ENCODE data around the gene GOLGA8N. TPM values are rescaled to one million over a fixed set of nuclear protein-coding genes. Genes with fewer than 3 reads are reported as not detected.
"Not testable (repeated sequence)": the region's sequence is repeated elsewhere in the genome, so short reads cannot be mapped to it uniquely, and the experiment has no call there.

GOLGA8N gene
- 5.2 TPM for total RNA-seq

DNA sequence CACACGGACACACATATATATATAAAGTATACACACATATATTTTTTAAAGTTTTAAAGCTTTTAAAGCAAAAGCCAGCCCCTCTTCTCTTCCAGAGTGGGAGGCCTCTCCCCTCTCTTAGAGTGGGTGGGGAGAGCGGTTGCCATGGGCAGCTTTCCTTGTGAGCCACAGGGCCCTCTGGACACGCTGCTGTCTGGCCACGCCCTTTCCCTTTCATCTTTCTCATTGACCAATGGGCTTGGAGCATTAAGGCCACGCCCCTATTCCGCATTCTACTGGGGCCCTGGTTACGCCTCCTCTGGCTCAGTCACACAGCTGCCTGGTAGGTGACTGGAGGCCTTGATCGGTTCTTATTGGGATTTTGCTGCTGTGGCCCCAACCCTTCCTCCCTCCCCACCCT is at the start of gene GOLGA8N:
TSS of gene GOLGA8N (plus strand) at position 306 of the 400 bp plus-strand sequence.
- not testable (repeated sequence) for H3K9me3 ChIP-seq (ENCODE audit: control insufficient read depth in 3 of 3, low read length in 3 of 3); H3K27me3 ChIP-seq (ENCODE audit: control insufficient read depth in 3 of 3, insufficient read depth in 3 of 3, low read length in 3 of 3); H3K36me3 ChIP-seq (ENCODE audit: control insufficient read depth in 3 of 3, insufficient read depth in 3 of 3, low read length in 3 of 3); H3K4me1 ChIP-seq (ENCODE audit: control insufficient read depth in 3 of 3, insufficient read depth in 3 of 3, low read length in 3 of 3); H3K27ac ChIP-seq (ENCODE audit: low read depth, low read length); H3K9ac ChIP-seq (ENCODE audit: low read depth in 1 of 3, low read length in 3 of 3); H3K4me3 ChIP-seq (ENCODE audit: low read length in 3 of 3)

DNA sequence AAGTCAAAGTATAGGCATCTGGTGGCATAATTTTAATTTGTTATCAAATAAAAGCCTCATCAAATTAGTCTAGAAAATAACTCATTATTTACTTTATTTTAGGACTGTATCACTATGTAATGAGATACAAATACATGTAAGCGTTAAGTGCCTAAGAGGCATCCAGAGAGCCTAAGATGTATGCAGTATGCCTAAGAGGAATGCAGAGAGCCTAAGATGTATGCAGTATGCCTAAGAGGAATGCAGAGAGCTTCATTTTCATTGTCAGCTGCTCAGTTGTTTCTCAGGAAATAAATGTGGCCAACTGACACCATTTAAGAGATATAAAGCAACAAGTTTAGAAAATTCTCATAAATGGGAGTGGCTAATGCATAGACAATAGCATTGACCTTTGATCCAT is 49.8 kb upstream of the GOLGA8N start:
- not testable (repeated sequence) for H3K27ac ChIP-seq (ENCODE audit: low read depth, low read length); H3K9ac ChIP-seq (ENCODE audit: low read depth in 1 of 3, low read length in 3 of 3); H3K27me3 ChIP-seq (ENCODE audit: control insufficient read depth in 3 of 3, insufficient read depth in 3 of 3, low read length in 3 of 3); H3K36me3 ChIP-seq (ENCODE audit: control insufficient read depth in 3 of 3, insufficient read depth in 3 of 3, low read length in 3 of 3); H3K4me3 ChIP-seq (ENCODE audit: low read length in 3 of 3); H3K4me1 ChIP-seq (ENCODE audit: control insufficient read depth in 3 of 3, insufficient read depth in 3 of 3, low read length in 3 of 3); H3K9me3 ChIP-seq (ENCODE audit: control insufficient read depth in 3 of 3, low read length in 3 of 3)

DNA sequence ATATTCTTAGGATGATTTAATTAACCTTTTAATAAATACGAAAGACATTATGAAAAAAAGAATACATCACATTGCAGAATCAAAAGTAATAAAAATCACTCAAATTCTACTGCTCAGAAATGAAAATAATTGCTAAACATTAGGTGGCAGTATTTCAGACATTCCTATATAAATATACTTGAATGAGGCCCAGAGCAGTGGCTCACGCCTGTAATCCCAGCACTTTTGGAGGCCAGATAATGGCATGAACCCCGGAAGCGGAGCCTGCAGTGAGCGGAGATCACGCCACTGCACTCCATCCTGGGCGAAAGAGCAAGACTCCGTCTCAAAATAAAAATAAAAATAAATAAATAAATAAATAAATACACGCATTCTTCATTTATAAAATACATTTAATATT is 48.1 kb upstream of the GOLGA8N start:
- not testable (repeated sequence) for H3K9me3 ChIP-seq (ENCODE audit: control insufficient read depth in 3 of 3, low read length in 3 of 3); H3K9ac ChIP-seq (ENCODE audit: low read depth in 1 of 3, low read length in 3 of 3); H3K4me3 ChIP-seq (ENCODE audit: low read length in 3 of 3); H3K27ac ChIP-seq (ENCODE audit: low read depth, low read length); H3K27me3 ChIP-seq (ENCODE audit: control insufficient read depth in 3 of 3, insufficient read depth in 3 of 3, low read length in 3 of 3); H3K4me1 ChIP-seq (ENCODE audit: control insufficient read depth in 3 of 3, insufficient read depth in 3 of 3, low read length in 3 of 3); H3K36me3 ChIP-seq (ENCODE audit: control insufficient read depth in 3 of 3, insufficient read depth in 3 of 3, low read length in 3 of 3)

DNA sequence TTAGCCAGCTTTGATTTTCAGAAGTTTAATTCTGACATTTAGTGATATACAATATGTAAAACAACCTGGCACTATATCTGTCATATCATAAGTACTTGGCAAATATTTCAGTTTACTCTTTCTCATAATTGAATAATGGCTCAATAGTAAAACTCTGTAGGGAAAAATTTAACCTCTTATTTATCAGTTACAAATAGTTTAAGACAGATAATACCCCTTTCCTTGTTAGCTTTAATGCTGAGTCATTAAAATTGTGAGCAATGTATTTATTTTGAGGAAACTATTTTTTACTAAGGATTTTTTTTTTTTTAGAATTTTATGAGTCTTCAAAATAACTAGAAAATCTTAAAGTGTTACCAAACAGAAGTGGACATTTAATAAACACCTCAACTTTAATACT is 38.7 kb upstream of the GOLGA8N start:
- H3K9me3 ChIP-seq (ENCODE audit: control insufficient read depth in 3 of 3, low read length in 3 of 3); H3K4me1 ChIP-seq (ENCODE audit: control insufficient read depth in 3 of 3, insufficient read depth in 3 of 3, low read length in 3 of 3): not testable (repeated sequence)

DNA sequence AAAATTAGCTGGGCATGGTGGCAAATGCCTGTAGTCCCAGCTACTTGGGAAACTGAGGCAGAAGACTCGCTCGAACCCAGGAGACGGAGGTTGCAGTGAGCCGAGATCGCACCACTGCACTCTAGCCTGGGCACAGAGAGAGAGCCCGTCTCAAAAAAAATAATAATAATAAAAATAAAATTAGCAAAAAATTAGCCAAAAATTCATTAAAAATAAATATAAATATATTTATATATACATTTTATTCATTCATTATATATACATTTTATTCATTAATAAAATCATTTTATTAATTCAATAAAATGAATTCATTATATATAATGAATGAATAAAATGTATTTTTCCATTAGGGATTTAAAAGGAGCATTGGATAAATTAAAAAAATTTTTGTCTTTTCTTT is 31.1 kb upstream of the GOLGA8N start:
- not testable (repeated sequence) for H3K9ac ChIP-seq (ENCODE audit: low read depth in 1 of 3, low read length in 3 of 3); H3K9me3 ChIP-seq (ENCODE audit: control insufficient read depth in 3 of 3, low read length in 3 of 3); H3K27me3 ChIP-seq (ENCODE audit: control insufficient read depth in 3 of 3, insufficient read depth in 3 of 3, low read length in 3 of 3); H3K4me3 ChIP-seq (ENCODE audit: low read length in 3 of 3); H3K27ac ChIP-seq (ENCODE audit: low read depth, low read length); H3K36me3 ChIP-seq (ENCODE audit: control insufficient read depth in 3 of 3, insufficient read depth in 3 of 3, low read length in 3 of 3); H3K4me1 ChIP-seq (ENCODE audit: control insufficient read depth in 3 of 3, insufficient read depth in 3 of 3, low read length in 3 of 3)

More for the DNA sequence above, 38.7 kb upstream of the GOLGA8N start:
- H3K27ac ChIP-seq (ENCODE audit: low read depth, low read length); H3K9ac ChIP-seq (ENCODE audit: low read depth in 1 of 3, low read length in 3 of 3); H3K4me3 ChIP-seq (ENCODE audit: low read length in 3 of 3); H3K27me3 ChIP-seq (ENCODE audit: control insufficient read depth in 3 of 3, insufficient read depth in 3 of 3, low read length in 3 of 3); H3K36me3 ChIP-seq (ENCODE audit: control insufficient read depth in 3 of 3, insufficient read depth in 3 of 3, low read length in 3 of 3): not testable (repeated sequence)

DNA sequence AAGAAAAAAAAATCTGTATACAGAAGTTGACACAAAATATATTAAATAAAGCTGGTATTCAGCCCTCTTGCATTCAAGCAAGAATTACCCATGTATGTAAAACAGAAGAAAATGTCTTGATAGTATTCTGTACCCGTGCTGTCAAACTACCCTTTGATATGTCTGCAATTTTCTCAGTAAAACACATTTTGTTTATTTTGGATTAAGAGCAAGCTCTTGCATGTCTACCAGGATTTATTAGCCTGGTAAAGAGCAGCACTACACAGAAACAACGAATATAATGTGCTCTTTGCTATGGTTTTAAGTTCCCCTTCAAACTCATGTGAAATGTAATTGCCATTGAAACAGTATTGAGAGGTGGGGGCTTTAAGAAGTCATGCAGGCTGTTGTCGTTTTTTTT is 24.3 kb upstream of the GOLGA8N start:
- not testable (repeated sequence) for H3K27ac ChIP-seq (ENCODE audit: low read depth, low read length)

DNA sequence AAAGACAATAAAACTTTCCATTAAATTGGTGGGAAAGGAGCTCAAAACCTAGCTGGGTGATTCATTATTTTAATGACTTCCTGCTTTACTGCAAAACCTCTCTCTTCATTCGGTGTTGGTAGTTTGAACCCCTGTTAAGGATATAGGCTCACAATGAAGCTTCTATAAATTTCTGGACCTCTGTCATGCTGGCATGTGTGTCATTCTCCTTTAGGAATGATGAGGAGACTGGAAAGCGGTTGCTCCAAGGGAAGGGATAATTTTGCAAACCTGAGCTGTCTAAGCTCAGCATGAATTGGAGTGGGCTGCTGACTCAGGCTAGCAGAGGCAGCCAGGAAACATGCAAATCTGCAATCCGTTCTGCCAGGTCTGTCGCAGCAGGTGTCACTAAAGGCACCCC is 14.8 kb upstream of the GOLGA8N start:
- H3K9me3 ChIP-seq (ENCODE audit: control insufficient read depth in 3 of 3, low read length in 3 of 3); H3K9ac ChIP-seq (ENCODE audit: low read depth in 1 of 3, low read length in 3 of 3); H3K4me3 ChIP-seq (ENCODE audit: low read length in 3 of 3); H3K27me3 ChIP-seq (ENCODE audit: control insufficient read depth in 3 of 3, insufficient read depth in 3 of 3, low read length in 3 of 3); H3K36me3 ChIP-seq (ENCODE audit: control insufficient read depth in 3 of 3, insufficient read depth in 3 of 3, low read length in 3 of 3); H3K27ac ChIP-seq (ENCODE audit: low read depth, low read length); H3K4me1 ChIP-seq (ENCODE audit: control insufficient read depth in 3 of 3, insufficient read depth in 3 of 3, low read length in 3 of 3): not testable (repeated sequence)

More for the DNA sequence above, 24.3 kb upstream of the GOLGA8N start:
- not testable (repeated sequence) for H3K4me3 ChIP-seq (ENCODE audit: low read length in 3 of 3); H3K9me3 ChIP-seq (ENCODE audit: control insufficient read depth in 3 of 3, low read length in 3 of 3); H3K9ac ChIP-seq (ENCODE audit: low read depth in 1 of 3, low read length in 3 of 3); H3K27me3 ChIP-seq (ENCODE audit: control insufficient read depth in 3 of 3, insufficient read depth in 3 of 3, low read length in 3 of 3); H3K36me3 ChIP-seq (ENCODE audit: control insufficient read depth in 3 of 3, insufficient read depth in 3 of 3, low read length in 3 of 3); H3K4me1 ChIP-seq (ENCODE audit: control insufficient read depth in 3 of 3, insufficient read depth in 3 of 3, low read length in 3 of 3)

DNA sequence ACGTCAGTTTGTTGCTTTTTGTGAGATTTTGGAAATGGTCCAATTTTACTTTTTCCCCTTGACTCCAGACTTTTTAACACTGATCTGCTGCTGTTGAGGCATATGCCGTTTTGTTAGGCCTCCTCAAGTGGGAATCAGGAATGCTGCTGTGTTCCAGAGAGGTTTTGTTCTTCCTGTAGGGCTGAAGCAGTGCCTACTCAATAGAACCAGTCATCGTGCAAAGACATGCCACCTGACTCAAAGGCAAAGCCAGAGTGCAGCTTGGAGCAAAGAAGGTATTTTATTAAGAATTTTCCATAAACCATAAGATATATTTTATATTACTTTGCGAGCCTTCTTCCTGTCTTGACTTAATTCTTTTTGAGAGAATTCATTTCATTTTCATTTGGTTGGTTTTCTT is 7.4 kb upstream of the GOLGA8N start:
- not testable (repeated sequence) for H3K4me1 ChIP-seq (ENCODE audit: control insufficient read depth in 3 of 3, insufficient read depth in 3 of 3, low read length in 3 of 3); H3K27ac ChIP-seq (ENCODE audit: low read depth, low read length); H3K4me3 ChIP-seq (ENCODE audit: low read length in 3 of 3); H3K27me3 ChIP-seq (ENCODE audit: control insufficient read depth in 3 of 3, insufficient read depth in 3 of 3, low read length in 3 of 3); H3K9ac ChIP-seq (ENCODE audit: low read depth in 1 of 3, low read length in 3 of 3); H3K36me3 ChIP-seq (ENCODE audit: control insufficient read depth in 3 of 3, insufficient read depth in 3 of 3, low read length in 3 of 3); H3K9me3 ChIP-seq (ENCODE audit: control insufficient read depth in 3 of 3, low read length in 3 of 3)

DNA sequence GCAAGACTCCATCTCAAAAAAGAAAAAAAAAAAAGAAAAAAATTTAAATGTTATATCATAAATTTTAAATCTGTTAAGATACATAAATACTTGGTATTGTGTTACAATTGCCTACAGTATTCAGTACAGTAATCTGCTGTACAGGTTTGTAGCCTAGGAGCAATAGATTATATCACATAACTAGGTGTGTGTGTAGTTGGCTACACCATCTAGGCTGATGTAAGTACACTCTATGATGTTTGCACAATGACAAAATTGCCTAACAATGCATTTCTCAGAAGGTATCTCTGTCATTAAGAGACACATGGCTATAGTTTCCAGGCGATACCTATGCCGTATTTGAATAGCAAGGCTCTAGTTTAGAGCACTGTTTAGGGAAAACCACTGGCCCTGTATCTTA is 16.3 kb downstream of the GOLGA8N start:
- H3K4me3 ChIP-seq (ENCODE audit: low read length in 3 of 3); H3K27me3 ChIP-seq (ENCODE audit: control insufficient read depth in 3 of 3, insufficient read depth in 3 of 3, low read length in 3 of 3); H3K36me3 ChIP-seq (ENCODE audit: control insufficient read depth in 3 of 3, insufficient read depth in 3 of 3, low read length in 3 of 3); H3K27ac ChIP-seq (ENCODE audit: low read depth, low read length); H3K9ac ChIP-seq (ENCODE audit: low read depth in 1 of 3, low read length in 3 of 3); H3K4me1 ChIP-seq (ENCODE audit: control insufficient read depth in 3 of 3, insufficient read depth in 3 of 3, low read length in 3 of 3); H3K9me3 ChIP-seq (ENCODE audit: control insufficient read depth in 3 of 3, low read length in 3 of 3): not testable (repeated sequence)

DNA sequence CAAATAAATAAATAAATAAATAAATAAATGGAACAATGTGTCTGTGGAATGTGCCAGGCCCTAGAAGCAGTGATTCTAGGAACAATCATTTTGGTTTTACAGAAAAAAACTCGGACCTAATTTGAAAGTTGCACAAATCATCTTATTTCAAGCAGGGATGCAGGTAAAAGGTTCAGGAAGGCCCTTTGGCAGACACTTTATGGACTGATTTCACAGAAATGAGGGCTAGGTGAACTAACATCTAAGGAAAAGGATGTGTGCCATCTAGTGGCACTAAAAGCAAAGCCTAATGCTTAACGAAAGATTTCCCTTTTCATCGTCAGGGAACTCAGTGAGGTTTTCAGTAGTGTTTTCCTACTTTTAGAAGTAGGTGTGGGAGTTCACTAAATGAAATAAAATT is 17.5 kb downstream of the GOLGA8N start:
- H3K9ac ChIP-seq (ENCODE audit: low read depth in 1 of 3, low read length in 3 of 3); H3K27ac ChIP-seq (ENCODE audit: low read depth, low read length); H3K9me3 ChIP-seq (ENCODE audit: control insufficient read depth in 3 of 3, low read length in 3 of 3); H3K4me1 ChIP-seq (ENCODE audit: control insufficient read depth in 3 of 3, insufficient read depth in 3 of 3, low read length in 3 of 3); H3K36me3 ChIP-seq (ENCODE audit: control insufficient read depth in 3 of 3, insufficient read depth in 3 of 3, low read length in 3 of 3); H3K27me3 ChIP-seq (ENCODE audit: control insufficient read depth in 3 of 3, insufficient read depth in 3 of 3, low read length in 3 of 3); H3K4me3 ChIP-seq (ENCODE audit: low read length in 3 of 3): not testable (repeated sequence)

DNA sequence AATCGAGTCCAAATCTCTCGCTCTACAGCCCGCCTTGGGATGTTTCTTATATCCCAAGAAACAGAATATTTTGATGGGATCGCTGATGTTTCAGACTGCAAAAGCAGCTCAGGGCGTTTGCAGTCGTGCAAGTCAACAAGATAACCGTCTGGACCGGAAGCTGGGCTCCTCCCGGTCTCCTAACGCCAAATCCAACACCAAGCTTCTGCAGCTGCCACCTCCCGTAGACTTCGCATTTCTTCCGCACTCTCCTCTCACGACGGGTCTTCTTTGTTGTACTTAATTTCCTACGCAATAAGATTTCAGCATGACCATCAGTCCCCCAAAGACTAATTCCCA is 21.4 kb downstream of the GOLGA8N start:
- H3K9me3 ChIP-seq (ENCODE audit: control insufficient read depth in 3 of 3, low read length in 3 of 3); H3K36me3 ChIP-seq (ENCODE audit: control insufficient read depth in 3 of 3, insufficient read depth in 3 of 3, low read length in 3 of 3); H3K27me3 ChIP-seq (ENCODE audit: control insufficient read depth in 3 of 3, insufficient read depth in 3 of 3, low read length in 3 of 3); H3K4me1 ChIP-seq (ENCODE audit: control insufficient read depth in 3 of 3, insufficient read depth in 3 of 3, low read length in 3 of 3): not testable (repeated sequence)
- Histone ChIP-seq H3K4me3 (ENCODE audit: low read length in 3 of 3) (peak overlapping the region; percentile 72 to 78 (median 72)), H3K27ac (ENCODE audit: low read depth, low read length) (peak overlapping the region; percentile 84), H3K9ac (ENCODE audit: low read depth in 1 of 3, low read length in 3 of 3) (peak overlapping the region; percentile 65 to 84 (median 82))
